Mesendoderm (in vitro differentiated cells): ENCODE data around the gene C1QTNF12. TPM values are rescaled to one million over a fixed set of nuclear protein-coding genes. Genes with fewer than 3 reads are reported as not detected.
A peak's percentile ranks its signal among the peaks of the same experiment; 100 is the strongest.

Experiments used
- DNase-seq: peaks from one replicate; pipeline ENCODE4 v3.0.0; 2013
- H2AK5ac ChIP-seq: 2 replicates; pipeline ENCODE4 v1.6.1; 2013; ENCODE audit warnings: low read length, inconsistent platforms
- H2BK120ac ChIP-seq: 2 replicates; pipeline ENCODE4 v1.6.1; 2013; ENCODE audit warnings: low read depth, mild to moderate bottlenecking, low read length, moderate library complexity, mixed read lengths
- H2BK15ac ChIP-seq: replicated peaks from 2 replicates; pipeline ENCODE4 v1.6.1; 2013; ENCODE audit warnings: low read depth, mild to moderate bottlenecking, moderate library complexity
- H2BK5ac ChIP-seq: 2 replicates; pipeline ENCODE4 v1.6.1; 2013; ENCODE audit warnings: low read length, inconsistent platforms
- H3K18ac ChIP-seq: 2 replicates; pipeline ENCODE4 v1.6.1; 2013; ENCODE audit warnings: mild to moderate bottlenecking, low read length, mixed read lengths
- H3K23ac ChIP-seq: one replicate; pipeline ENCODE4 v1.6.1; 2013; ENCODE audit warnings: low read length
- H3K27ac ChIP-seq: 2 replicates; pipeline ENCODE4 v1.5.1; 2013; ENCODE audit warnings: low read depth, mild to moderate bottlenecking, inconsistent platforms, low read length, moderate library complexity
- H3K27me3 ChIP-seq: 2 replicates; pipeline ENCODE4 v1.6.1; 2013; ENCODE audit warnings: low read length, control low read depth, mild to moderate bottlenecking, inconsistent platforms; ENCODE audit not compliant: insufficient read depth, poor library complexity
- H3K36me3 ChIP-seq: 2 replicates; pipeline ENCODE4 v1.6.1; 2013; ENCODE audit warnings: low read length, inconsistent platforms; ENCODE audit not compliant: control insufficient read depth, insufficient read depth
- H3K4ac ChIP-seq: one replicate; pipeline ENCODE4 v1.6.1; 2013; ENCODE audit warnings: low read depth, mild to moderate bottlenecking, low read length, moderate library complexity
- H3K4me1 ChIP-seq: 2 replicates; pipeline ENCODE4 v1.6.1; 2013; ENCODE audit warnings: low read depth, low read length, inconsistent platforms; ENCODE audit not compliant: control insufficient read depth
- H3K4me2 ChIP-seq: 2 replicates; pipeline ENCODE4 v1.6.1; 2013; ENCODE audit warnings: low read length
- H3K4me3 ChIP-seq: 2 replicates; pipeline ENCODE4 v1.5.1; 2013; ENCODE audit warnings: mild to moderate bottlenecking, low read length
- H3K56ac ChIP-seq: one replicate; pipeline ENCODE4 v1.6.1; 2013; ENCODE audit warnings: low read length
- H3K79me1 ChIP-seq: 2 replicates; pipeline ENCODE4 v1.6.1; 2013; ENCODE audit warnings: low read length, inconsistent platforms
- H3K79me2 ChIP-seq: 2 replicates; pipeline ENCODE4 v1.6.1; 2013; ENCODE audit warnings: mild to moderate bottlenecking, low read length; ENCODE audit not compliant: control insufficient read depth, insufficient read depth
- H3K9ac ChIP-seq: 2 replicates; pipeline ENCODE4 v1.6.1; 2013; ENCODE audit warnings: low read length, inconsistent platforms
- H4K5ac ChIP-seq: one replicate; pipeline ENCODE4 v1.6.1; 2013; ENCODE audit warnings: low read length
- H4K8ac ChIP-seq: one replicate; pipeline ENCODE4 v1.6.1; 2013; ENCODE audit warnings: low read depth, mild to moderate bottlenecking, control low read depth, low read length, moderate library complexity
- WGBS: extraction: QIAGEN DNeasy Blood & Tissue Kit; methylation state at CpG from one replicate; pipeline ENCODE4 v1.1.7; 2013; ENCODE audit warnings: low lambda C conversion rate, missing lambda C conversion rate; ENCODE audit not compliant: insufficient coverage; ENCODE audit errors: extremely low coverage; 5-methylcytosine and 5-hydroxymethylcytosine counted together
- polyA plus RNA-seq, 2 experiments: library from polyadenylated mRNA; stranded (reverse); fragments of 200-250 nt; gene quantifications; one replicate each; pipeline ENCODE4 v1.2.3, GENCODE V29; 2013

The C1QTNF12 gene
- polyA plus RNA-seq (2013, experiment 1 of 2), result 1.9 TPM
- 1.6 TPM for polyA plus RNA-seq (2013, experiment 2 of 2)

DNA sequence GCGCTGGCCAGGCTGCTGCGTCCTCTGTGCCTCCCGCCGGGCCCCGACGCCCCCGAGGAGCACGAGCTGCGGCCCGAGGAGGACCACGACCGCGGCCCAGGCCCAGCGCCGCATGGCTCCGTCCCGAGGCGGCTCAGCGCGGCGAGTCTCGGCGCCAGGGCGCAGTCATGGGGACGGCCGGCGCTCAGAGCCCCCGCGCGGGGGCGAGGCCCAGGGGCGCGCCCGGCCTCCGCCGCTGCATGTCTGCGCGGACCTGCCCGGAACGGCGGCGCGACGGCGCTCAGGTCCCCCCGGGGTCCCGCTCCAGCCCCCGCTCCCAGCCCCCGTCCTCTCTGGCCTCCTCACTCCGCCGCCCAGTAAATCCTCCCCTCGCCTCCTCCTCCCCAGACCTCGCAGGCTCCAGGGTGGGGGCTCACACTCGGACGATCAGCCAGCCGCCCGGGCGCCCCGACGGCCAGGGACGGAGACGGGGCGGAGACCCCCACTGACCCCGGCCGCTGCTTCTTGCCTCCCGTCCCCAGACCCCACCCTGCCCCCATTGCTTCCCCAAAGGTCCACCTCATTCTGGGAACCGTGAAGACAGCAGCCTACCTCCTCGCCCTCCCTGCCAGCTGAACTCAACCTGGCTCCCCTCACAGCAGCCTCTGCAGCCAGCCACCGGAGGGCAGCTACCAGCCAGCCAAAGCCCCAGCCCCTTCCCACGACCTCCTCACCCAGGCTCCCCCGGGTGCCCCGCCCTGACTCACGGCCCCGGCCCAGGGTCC, at the start of gene C1QTNF12:
Gene C1QTNF12 (minus strand): TSS at position 146 of the 764 bp plus-strand sequence. CDS start 32 bp downstream, at position 114.
- no peaks in the 10 kb centered on the region for H3K79me2 ChIP-seq
- H2AK5ac ChIP-seq, result no peak within 1 kb of the TSS
- H4K5ac ChIP-seq, result no peak within 1 kb of the TSS
- H3K79me1 ChIP-seq, result no peaks in the 10 kb centered on the region
- H2BK5ac ChIP-seq, result no peak within 1 kb of the TSS
- no peaks in the 10 kb centered on the region for H3K4me1 ChIP-seq
- H3K36me3 ChIP-seq, result no peaks in the 10 kb centered on the region
- H3K4me2 ChIP-seq, result no peak within 1 kb of the TSS
- no peak within 1 kb of the TSS for H3K23ac ChIP-seq
- no peak within 1 kb of the TSS for H2BK15ac ChIP-seq
- H2BK120ac ChIP-seq, result no peak within 1 kb of the TSS
- H3K27ac ChIP-seq, result no peak within 1 kb of the TSS
- no peak within 1 kb of the TSS for H3K4ac ChIP-seq
- peak within 1 kb of the TSS; percentile 48 for H3K9ac ChIP-seq
- H3K27me3 ChIP-seq, result no peaks in the 10 kb centered on the region
- peak within 1 kb of the TSS; percentile 78 for H3K56ac ChIP-seq
- no CpG with 5 or more reads among the region's 74 CpGs for WGBS
- no peak within 1 kb of the TSS for H4K8ac ChIP-seq
- DNase-seq, result peak; percentile 52
- H3K18ac ChIP-seq, result no peak within 1 kb of the TSS
- H3K4me3 ChIP-seq, result no peak within 1 kb of the TSS

GRCh38 chr1:1295154-1295923, 48.8 kb upstream of the C1QTNF12 start:
- no peak overlapping the region for H2BK120ac ChIP-seq
- WGBS, result no CpG with 5 or more reads among the region's 35 CpGs
- H2AK5ac ChIP-seq, result no peak overlapping the region

GRCh38 chr1:1294250-1294890, 47.8 kb upstream of the C1QTNF12 start:
- Histone ChIP-seq H3K4me2 (no peak overlapping the region), H3K23ac (no peak overlapping the region), H2BK15ac (no peak overlapping the region), H3K79me1 (no peaks in the 10 kb centered on the region), H3K18ac (no peak overlapping the region), H2BK5ac (no peak overlapping the region), H3K27ac (no peak overlapping the region), H3K9ac (no peak overlapping the region), H2AK5ac (no peak overlapping the region), H4K5ac (no peak overlapping the region), H3K79me2 (no peaks in the 10 kb centered on the region), H3K27me3 (no peaks in the 10 kb centered on the region), H3K4me3 (no peak overlapping the region), H3K4ac (no peak overlapping the region), H4K8ac (no peak overlapping the region), H3K4me1 (no peaks in the 10 kb centered on the region), H3K36me3 (no peaks in the 10 kb centered on the region), H2BK120ac (no peak overlapping the region), H3K56ac (no peak overlapping the region)
- no CpG with 5 or more reads among the region's 58 CpGs for WGBS
- DNase-seq, result no peak

More at GRCh38 chr1:1295154-1295923, 48.8 kb upstream of the C1QTNF12 start:
- Histone ChIP-seq H3K4me3 (no peak overlapping the region), H3K4me2 (no peak overlapping the region), H3K79me1 (no peaks in the 10 kb centered on the region), H3K4ac (no peak overlapping the region), H4K8ac (no peak overlapping the region), H4K5ac (no peak overlapping the region), H3K27ac (no peak overlapping the region), H3K23ac (no peak overlapping the region), H3K27me3 (no peaks in the 10 kb centered on the region), H3K56ac (no peak overlapping the region), H3K9ac (no peak overlapping the region), H3K4me1 (no peaks in the 10 kb centered on the region), H3K36me3 (no peaks in the 10 kb centered on the region), H2BK5ac (no peak overlapping the region), H3K79me2 (no peaks in the 10 kb centered on the region), H2BK15ac (no peak overlapping the region), H3K18ac (no peak overlapping the region)
- no peak for DNase-seq

DNA sequence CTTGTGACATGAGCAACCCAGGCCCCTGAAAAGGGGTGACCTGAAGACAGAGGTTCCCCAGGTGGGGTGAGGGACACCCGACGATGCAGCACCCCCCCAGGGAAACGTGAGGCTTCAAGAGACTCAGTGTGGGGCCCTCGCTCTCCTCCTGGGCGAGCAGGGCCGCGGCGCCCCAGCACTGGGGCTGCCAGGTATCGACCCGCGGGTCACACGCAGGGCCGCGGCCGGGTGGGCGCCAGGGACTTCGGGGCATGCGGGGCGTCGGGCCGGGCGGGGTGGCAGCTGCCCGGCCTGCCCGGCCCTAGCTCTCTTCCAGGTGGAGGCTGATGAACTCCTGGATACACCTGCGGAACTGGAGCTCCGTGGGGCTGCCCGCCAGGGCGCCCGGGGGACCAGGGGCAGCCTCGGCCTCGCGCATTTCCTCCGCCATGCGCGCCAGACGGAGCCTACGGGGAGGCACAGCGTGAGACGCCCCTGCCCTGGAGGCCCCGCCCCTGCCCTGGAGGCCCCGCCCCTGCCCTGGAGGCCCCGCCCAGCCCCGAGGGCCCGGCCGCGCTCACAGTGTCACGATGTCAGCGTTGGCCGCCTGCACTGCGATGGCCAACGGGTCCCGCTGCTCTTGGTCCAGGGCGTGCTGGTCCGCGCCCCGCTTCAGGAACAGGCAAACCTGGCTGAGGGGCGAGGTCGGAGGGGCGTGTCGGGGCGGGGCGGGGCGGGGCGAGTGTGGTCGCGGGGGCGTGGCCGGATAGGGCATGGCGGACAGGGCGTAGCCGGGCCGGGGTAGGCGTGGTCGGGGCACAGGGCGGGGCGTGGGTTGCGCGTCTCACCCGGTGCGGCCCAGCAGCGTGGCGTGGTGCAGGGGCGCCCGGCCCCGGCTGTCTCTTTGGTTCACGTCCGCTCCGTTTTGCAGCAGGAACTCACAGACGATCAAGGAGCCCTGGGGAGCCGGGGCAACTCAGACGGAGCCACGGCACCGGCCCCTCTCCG, 47.0 kb upstream of the C1QTNF12 start:
- Histone ChIP-seq H2BK15ac (no peak overlapping the region), H3K79me1 (no peaks in the 10 kb centered on the region), H4K5ac (no peak overlapping the region), H3K18ac (no peak overlapping the region), H2AK5ac (no peak overlapping the region), H3K4me2 (no peak overlapping the region), H3K4ac (no peak overlapping the region), H2BK5ac (no peak overlapping the region), H3K27ac (no peak overlapping the region), H3K36me3 (no peaks in the 10 kb centered on the region), H3K4me3 (no peak overlapping the region), H3K4me1 (no peaks in the 10 kb centered on the region), H4K8ac (no peak overlapping the region), H3K79me2 (no peaks in the 10 kb centered on the region), H3K27me3 (no peaks in the 10 kb centered on the region), H3K9ac (no peak overlapping the region), H2BK120ac (no peak overlapping the region), H3K56ac (no peak overlapping the region), H3K23ac (no peak overlapping the region)
- DNase-seq, result peak; percentile 71
- WGBS, result no CpG with 5 or more reads among the region's 94 CpGs

DNA sequence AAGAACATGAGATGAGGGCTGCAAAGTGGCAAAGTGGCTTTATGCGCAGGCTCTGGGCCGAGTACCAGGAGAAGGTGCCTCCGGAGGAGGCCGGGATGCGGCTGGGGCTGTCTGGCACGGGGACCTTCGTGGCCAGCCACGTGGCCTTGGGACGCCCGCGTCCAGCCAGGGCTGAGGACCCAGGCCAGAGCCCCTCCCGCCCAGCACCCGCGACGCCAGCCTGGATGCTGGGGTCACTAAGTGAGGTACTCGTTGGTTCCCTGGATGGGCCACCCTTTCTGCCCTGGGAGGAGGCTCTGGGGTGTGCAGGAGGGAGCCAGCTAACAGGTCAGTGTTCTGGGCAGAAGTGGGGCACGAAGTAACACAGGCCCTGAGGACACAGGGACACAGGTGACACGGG, 46.3 kb upstream of the C1QTNF12 start:
- Histone ChIP-seq H2BK15ac (no peak overlapping the region), H3K79me1 (no peaks in the 10 kb centered on the region), H3K27ac (no peak overlapping the region), H3K27me3 (no peaks in the 10 kb centered on the region), H3K4me1 (no peaks in the 10 kb centered on the region), H3K79me2 (no peaks in the 10 kb centered on the region), H3K4me3 (no peak overlapping the region), H3K23ac (no peak overlapping the region), H3K18ac (no peak overlapping the region), H3K56ac (no peak overlapping the region), H3K4me2 (no peak overlapping the region), H3K4ac (no peak overlapping the region), H3K36me3 (no peaks in the 10 kb centered on the region), H3K9ac (no peak overlapping the region), H4K5ac (no peak overlapping the region), H4K8ac (no peak overlapping the region), H2BK120ac (no peak overlapping the region), H2BK5ac (no peak overlapping the region), H2AK5ac (no peak overlapping the region)
- WGBS, result no CpG with 5 or more reads among the region's 18 CpGs
- no peak for DNase-seq
